ENCODE data around the gene ALPK1.
"Not testable (repeated sequence)": the region's sequence is repeated elsewhere in the genome, so short reads cannot be mapped to it uniquely, and the experiment has no call there.

ALPK1 gene

GRCh38 chr4:112423591-112423990 lies 126.4 kb downstream of the ALPK1 start:
- no peak overlapping the region for H3K4me3 ChIP-seq (ENCODE audit: low read depth, low read length)
- no peak for TF ChIP-seq CTCF (IDR thresholded peaks at IDR 0.05; ENCODE audit: borderline replicate concordance, insufficient read depth, low read depth, low read length)

- TF ChIP-seq CTCF (IDR thresholded peaks at IDR 0.05; ENCODE audit: borderline replicate concordance, insufficient read depth, low read depth, low read length) = no peak
- H3K4me3 ChIP-seq (ENCODE audit: low read depth, low read length) = no peak overlapping the region
Observed at GRCh38 chr4:112425823-112426222, 128.7 kb downstream of the ALPK1 start.

GRCh38 chr4:112426416-112426815 lies 129.2 kb downstream of the ALPK1 start:
- H3K4me3 ChIP-seq (ENCODE audit: low read depth, low read length) = no peak overlapping the region
- no peak for TF ChIP-seq CTCF (IDR thresholded peaks at IDR 0.05; ENCODE audit: borderline replicate concordance, insufficient read depth, low read depth, low read length)

- TF ChIP-seq CTCF (IDR thresholded peaks at IDR 0.05; ENCODE audit: borderline replicate concordance, insufficient read depth, low read depth, low read length) = no peak
- H3K4me3 ChIP-seq (ENCODE audit: low read depth, low read length) = no peak overlapping the region
Observed at GRCh38 chr4:112431158-112431557, 134.0 kb downstream of the ALPK1 start.

GRCh38 chr4:112436987-112437386 lies 139.8 kb downstream of the ALPK1 start:
- no peak overlapping the region for H3K4me3 ChIP-seq (ENCODE audit: low read depth, low read length)

GRCh38 chr4:112442226-112442625 lies 145.1 kb downstream of the ALPK1 start:
- H3K4me3 ChIP-seq (ENCODE audit: low read depth, low read length) = not testable (repeated sequence)

More at GRCh38 chr4:112436987-112437386, 139.8 kb downstream of the ALPK1 start:
- TF ChIP-seq CTCF (IDR thresholded peaks at IDR 0.05; ENCODE audit: borderline replicate concordance, insufficient read depth, low read depth, low read length) = no peak

- no peak for TF ChIP-seq CTCF (IDR thresholded peaks at IDR 0.05; ENCODE audit: borderline replicate concordance, insufficient read depth, low read depth, low read length)
- H3K4me3 ChIP-seq (ENCODE audit: low read depth, low read length) = no peak overlapping the region
Observed at GRCh38 chr4:112448306-112449132, 151.3 kb downstream of the ALPK1 start.

Data from GM12875 (cell line).